A549 (cell line): ENCODE measurements around the gene IL5RA. TPM values are rescaled to one million over a fixed set of nuclear protein-coding genes. Genes with fewer than 3 reads are reported as not detected.

Source experiments
- ATAC-seq, 2 experiments: fragments of 200-7000 bp in 1 of 2; fragments of >200 bp in 1 of 2; cut with Nextera tagmentation in 1 of 2; cut with Tn5 transposase in 1 of 2; 3 replicates each; pipeline versions ENCODE4 v1.8.0 to v1.9.1; 2018 to 2020; ENCODE audit warnings: mild to moderate bottlenecking in 1 of 2, moderate library complexity in 1 of 2
- CTCF ChIA-PET: fragments of 300-600 bp; sonication (Branson Sonifier 250); formaldehyde crosslinking; extraction: SDS; loops from one replicate; lab custom pipeline; 2021; ENCODE audit warnings: antibody characterized with exemption, inconsistent platforms; lab: Yijun Ruan, JAX
- POLR2A ChIA-PET: fragments of 350-600 bp; formaldehyde crosslinking; extraction: SDS; loops from one replicate; lab custom pipeline; 2021; ENCODE audit warnings: antibody characterized with exemption, inconsistent platforms; lab: Yijun Ruan, JAX
- DNase-seq, 2 experiments: peaks; one replicate each; pipeline versions ENCODE4 v3.0.0 to v3.0.0-alpha.2; 2011 to 2016; ENCODE audit warnings: low read depth in 1 of 2, low spot score in 1 of 2
- FAIRE-seq: peaks from 2 replicates; lab custom pipeline; 2011; peaks lifted over from hg19 to GRCh38; lab: Jason Lieb, UNC
- H3K27ac ChIP-seq, 2 experiments: fragments of >200 bp; sonication (Bioruptor Twin); formaldehyde crosslinking; 3 replicates each; pipeline ENCODE4 v1.5.1; 2016 to 2017
- H3K4me1 ChIP-seq: fragments of >200 bp; sonication (Bioruptor Twin); formaldehyde crosslinking; 3 replicates; pipeline ENCODE4 v1.6.1; 2016
- H3K4me2 ChIP-seq: fragments of >200 bp; sonication (Bioruptor Twin); formaldehyde crosslinking; 3 replicates; pipeline ENCODE4 v1.6.1; 2016
- H3K4me3 ChIP-seq: fragments of >200 bp; sonication (Bioruptor Twin); formaldehyde crosslinking; 3 replicates; pipeline ENCODE4 v1.5.1; 2016
- H3K9me3 ChIP-seq: fragments of >200 bp; sonication (Bioruptor Twin); formaldehyde crosslinking; 3 replicates; pipeline ENCODE4 v1.6.1; 2016
- ATOH8 ChIP-seq: fragments of 250-450 bp; sonication (Bioruptor Pico); IDR thresholded peaks from 2 replicates; pipeline ENCODE4 v1.5.0; 2020; ENCODE audit warnings: low read depth, mild to moderate bottlenecking, moderate library complexity
- CBX2 ChIP-seq: fragments of 200-600 bp; sonication (generic); IDR thresholded peaks from 2 replicates; pipeline ENCODE4 v1.6.1; 2016; ENCODE audit warnings: low read depth, mild to moderate bottlenecking, borderline replicate concordance
- CEBPB ChIP-seq, 2 experiments: fragments of >200 bp in 1 of 2; sonication (Bioruptor Twin) in 1 of 2; formaldehyde crosslinking in 1 of 2; IDR thresholded peaks; 2 replicates each; pipeline ENCODE4 v1.6.1; 2012 to 2016
- CTCF ChIP-seq: fragments of >200 bp; sonication (Bioruptor Twin); formaldehyde crosslinking; IDR thresholded peaks from 3 replicates; pipeline ENCODE4 v1.5.1; 2016
- E2F6 ChIP-seq: IDR thresholded peaks from 2 replicates; pipeline ENCODE4 v1.6.1; 2012; ENCODE audit warnings: low read depth, borderline replicate concordance
- ELK1 ChIP-seq: fragments of 150-350 bp; IDR thresholded peaks from 2 replicates; pipeline ENCODE4 v1.6.1; 2014; ENCODE audit warnings: low read depth, mild to moderate bottlenecking, low read length
- FOSL2 ChIP-seq, 2 experiments: fragments of 450-650 bp in 1 of 2; fragments of >200 bp in 1 of 2; sonication (Bioruptor Twin) in 1 of 2; formaldehyde crosslinking; IDR thresholded peaks; 2 replicates each; pipeline versions ENCODE4 v1.5.0 to v1.6.1; 2016 to 2020; ENCODE audit warnings: mild to moderate bottlenecking in 1 of 2, moderate library complexity in 1 of 2
- HDAC2 ChIP-seq: fragments of 200-600 bp; sonication (generic); IDR thresholded peaks from 2 replicates; pipeline ENCODE4 v1.6.1; 2016
- HEYL ChIP-seq: fragments of 250-450 bp; sonication (Bioruptor Pico); IDR thresholded peaks from 2 replicates; pipeline ENCODE4 v1.8.0; 2021; ENCODE audit warnings: mild to moderate bottlenecking, moderate library complexity
- HOXA7 ChIP-seq: fragments of 250-450 bp; sonication (Bioruptor Pico); IDR thresholded peaks from 2 replicates; pipeline ENCODE4 v1.5.0; 2020; ENCODE audit warnings: mild to moderate bottlenecking, moderate library complexity
- HOXB5 ChIP-seq: fragments of 250-450 bp; sonication (Bioruptor Pico); IDR thresholded peaks from 2 replicates; pipeline ENCODE4 v1.5.0; 2020; ENCODE audit warnings: mild to moderate bottlenecking, moderate library complexity
- KDM1A ChIP-seq: fragments of 200-600 bp; sonication (generic); IDR thresholded peaks from 2 replicates; pipeline ENCODE4 v1.6.1; 2016; ENCODE audit warnings: low read depth, mild to moderate bottlenecking
- MAX ChIP-seq: IDR thresholded peaks from 2 replicates; pipeline ENCODE4 v1.6.1; 2012
- MAZ ChIP-seq: fragments of 150-350 bp; IDR thresholded peaks from 2 replicates; pipeline ENCODE4 v1.6.1; 2014; ENCODE audit warnings: antibody characterized with exemption, low read depth, low read length, borderline replicate concordance
- MYC ChIP-seq: IDR thresholded peaks from 2 replicates; pipeline ENCODE4 v1.6.1; 2012; ENCODE audit warnings: mild to moderate bottlenecking, inconsistent platforms, low read length, improper control_type of control experiment, borderline replicate concordance
- NFE2L2 ChIP-seq: fragments of 150-350 bp; conservative IDR thresholded peaks from 2 replicates; pipeline ENCODE4 v1.6.1; 2014; ENCODE audit warnings: low read length
- PBX3 ChIP-seq: IDR thresholded peaks from 2 replicates; pipeline ENCODE4 v1.6.1; 2012
- POLR2AphosphoS2 ChIP-seq: conservative IDR thresholded peaks from 2 replicates; pipeline ENCODE4 v1.6.1; 2012; ENCODE audit warnings: low read length, improper control_type of control experiment, inconsistent platforms
- RARB ChIP-seq: fragments of 250-450 bp; sonication (Bioruptor Pico); IDR thresholded peaks from 2 replicates; pipeline ENCODE4 v1.8.0; 2021; ENCODE audit warnings: mild to moderate bottlenecking, moderate library complexity
- RCOR1 ChIP-seq: fragments of 150-350 bp; IDR thresholded peaks from 2 replicates; pipeline ENCODE4 v1.6.1; 2014; ENCODE audit warnings: antibody characterized with exemption, low read length, low read depth
- RNF2 ChIP-seq: fragments of 200-600 bp; sonication (generic); IDR thresholded peaks from 2 replicates; pipeline ENCODE4 v1.6.1; 2016; ENCODE audit warnings: low read depth, mild to moderate bottlenecking, antibody characterized with exemption, moderate library complexity, borderline replicate concordance
- TFCP2L1 ChIP-seq: fragments of 250-450 bp; sonication (Bioruptor Pico); IDR thresholded peaks from 2 replicates; pipeline ENCODE4 v1.5.0; 2021; ENCODE audit warnings: mild to moderate bottlenecking
- WGBS: methylation state at CpG from one replicate; pipeline ENCODE4 v1.1.6; 2017; ENCODE audit errors: missing lambda C conversion rate; 5-methylcytosine and 5-hydroxymethylcytosine counted together
- polyA plus RNA-seq, 4 experiments: library from polyadenylated mRNA; depleted of rRNA in 3 of 4; stranded (reverse); fragments of >200 nt; fragmentation: RNase III in 1 of 4; extraction: RNeasy Plus Mini Kit Qiagen cat#74134 plus additional on column Dnase treatment in 1 of 4; gene quantifications; 2 replicates in 3 of 4; 3 replicates in 1 of 4; pipeline ENCODE4 v1.2.3, GENCODE V29; 2011 to 2017

The IL5RA gene
- polyA plus RNA-seq, 2 of the 4 experiments (the other 2 are of a cell fraction), result not detected

- TF ChIP-seq PBX3 (no peak), RNF2 (no peak), HDAC2 (no peak), ELK1 (no peak), MAZ (no peak), HOXB5 (CRISPR knock-in tag) (no peak), KDM1A (no peak), CBX2 (no peak)
- TF ChIP-seq, all 56 proteins: peak for 0
These were observed 45.9 kb downstream of the IL5RA start (continued) for GRCh38 chr3:3064297-3064696.

GRCh38 chr3:3059645-3060044, 50.5 kb downstream of the IL5RA start:
- CTCF ChIA-PET, result no interaction called here
- DNase-seq, result no peak
- no peak for ATAC-seq
- Histone ChIP-seq H3K9me3 (no peaks in the 10 kb centered on the region), H3K4me1 (no peaks in the 10 kb centered on the region), H3K4me2 (no peak overlapping the region), H3K27ac (no peak overlapping the region), H3K4me3 (no peak overlapping the region)
- FAIRE-seq, result no peak
- POLR2A ChIA-PET, result no interaction called here
- 0% methylated on average over 1 of the region's 1 CpG for WGBS
- no peak for TF ChIP-seq RNF2
- no peak for TF ChIP-seq HEYL (CRISPR knock-in tag)
- no peak for TF ChIP-seq CEBPB (IDR thresholded peaks at IDR 0.05)
- TF ChIP-seq FOSL2 (IDR thresholded peaks at IDR 0.05), result no peak
- TF ChIP-seq FOSL2 (CRISPR knock-in tag; IDR thresholded peaks at IDR 0.05), result no peak
- TF ChIP-seq RARB (CRISPR knock-in tag), result no peak
- no peak for TF ChIP-seq RCOR1
- TF ChIP-seq PBX3, result no peak

GRCh38 chr3:3053974-3054373, 56.2 kb downstream of the IL5RA start:
- FAIRE-seq, result no peak
- WGBS, result 18% methylated on average over 4 of the region's 4 CpGs
- CTCF ChIA-PET, result no interaction called here

More at GRCh38 chr3:3053974-3054373, 56.2 kb downstream of the IL5RA start:
- DNase-seq, result no peak
- H3K4me1 ChIP-seq, result no peaks in the 10 kb centered on the region
- no peak overlapping the region for H3K4me2 ChIP-seq
- no peaks in the 10 kb centered on the region for H3K9me3 ChIP-seq
- no peak overlapping the region for H3K4me3 ChIP-seq
- ATAC-seq, result no peak
- TF ChIP-seq TFCP2L1 (CRISPR knock-in tag) (no peak), CEBPB (IDR thresholded peaks at IDR 0.05) (no peak), POLR2AphosphoS2 (no peak), HOXA7 (CRISPR knock-in tag) (no peak), ATOH8 (CRISPR knock-in tag) (no peak), NFE2L2 (no peak), E2F6 (no peak), CTCF (no peak), HEYL (CRISPR knock-in tag) (no peak), MAX (no peak), MYC (no peak)
- POLR2A ChIA-PET, result no interaction called here
- no peak overlapping the region for H3K27ac ChIP-seq
